ENCODE measurements around the gene KDM4F. TPM values are rescaled to one million over a fixed set of nuclear protein-coding genes. Genes with fewer than 3 reads are reported as not detected.

The KDM4F gene
- polyA plus RNA-seq, 4 donors, result not detected

- Histone ChIP-seq H3K9me3 (ENCODE audit: control insufficient read depth in 2 of 2, insufficient read depth in 1 of 2, low read depth in 1 of 2, low read length in 1 of 2) (no peaks in the 10 kb centered on the region), H3K4me3 (ENCODE audit: low read depth in 1 of 3, low read length in 3 of 3) (peak overlapping the region; percentile 53 to 70 (median 55)), H3K36me3 (ENCODE audit: control insufficient read depth in 3 of 3, insufficient read depth in 2 of 3, low read depth in 1 of 3, low read length in 3 of 3) (no peaks in the 10 kb centered on the region), H3K4me1 (ENCODE audit: control insufficient read depth in 3 of 3, insufficient read depth in 2 of 3, low read depth in 1 of 3, low read length in 2 of 3) (peaks cover 4 to 34% (median 12%) of the 10 kb centered on the region in 3 donors), H3K27me3 (ENCODE audit: control insufficient read depth in 3 of 3, insufficient read depth in 3 of 3, low read length in 3 of 3) (no peaks in the 10 kb centered on the region), H3K27ac (ENCODE audit: low read depth in 1 of 3, low read length in 2 of 3) (peak overlapping the region; percentile 81 to 96 (median 85))
- DNase-seq, result no peak
- WGBS, 3 donors, result 11 to 19% (median 16%) methylated on average over 23 to 27 of the region's 27 CpGs
- FAIRE-seq, result no peak
These were observed 39.9 kb downstream of the KDM4F start for GRCh38 chr11:95088946-95089619.

GRCh38 chr11:95089620-95090542, 40.7 kb downstream of the KDM4F start, which contains the start of gene ENDOD1:
TSS of gene ENDOD1 (plus strand) at chr11:95089846. CDS start at chr11:95089928, 82 bp downstream.
- Histone ChIP-seq H3K4me3 (ENCODE audit: low read depth in 1 of 3, low read length in 3 of 3) (peak within 1 kb of the TSS; percentile 55 to 74 (median 70)), H3K36me3 (ENCODE audit: control insufficient read depth in 3 of 3, insufficient read depth in 2 of 3, low read depth in 1 of 3, low read length in 3 of 3) (no peaks in the 10 kb centered on the region), H3K4me1 (ENCODE audit: control insufficient read depth in 3 of 3, insufficient read depth in 2 of 3, low read depth in 1 of 3, low read length in 2 of 3) (peaks cover 4 to 34% (median 12%) of the 10 kb centered on the region in 3 donors), H3K27ac (ENCODE audit: low read depth in 1 of 3, low read length in 2 of 3) (peak within 1 kb of the TSS; percentile 81 to 96 (median 91)), H3K9me3 (ENCODE audit: control insufficient read depth in 2 of 2, insufficient read depth in 1 of 2, low read depth in 1 of 2, low read length in 1 of 2) (no peaks in the 10 kb centered on the region), H3K27me3 (ENCODE audit: control insufficient read depth in 3 of 3, insufficient read depth in 3 of 3, low read length in 3 of 3) (no peaks in the 10 kb centered on the region)
- no peak for FAIRE-seq
- peak; percentile 87 to 95 for DNase-seq
- WGBS, 3 donors, result 1% methylated on average over 81 to 106 of the region's 106 CpGs

GRCh38 chr11:95091663-95092180, 42.5 kb downstream of the KDM4F start:
- Histone ChIP-seq H3K36me3 (ENCODE audit: control insufficient read depth in 3 of 3, insufficient read depth in 2 of 3, low read depth in 1 of 3, low read length in 3 of 3) (no peaks in the 10 kb centered on the region), H3K4me1 (ENCODE audit: control insufficient read depth in 3 of 3, insufficient read depth in 2 of 3, low read depth in 1 of 3, low read length in 2 of 3) (peaks cover 4 to 34% (median 12%) of the 10 kb centered on the region in 3 donors), H3K4me3 (ENCODE audit: low read depth in 1 of 3, low read length in 3 of 3) (no peak overlapping the region), H3K27me3 (ENCODE audit: control insufficient read depth in 3 of 3, insufficient read depth in 3 of 3, low read length in 3 of 3) (no peaks in the 10 kb centered on the region), H3K27ac (ENCODE audit: low read depth in 1 of 3, low read length in 2 of 3) (peak overlapping the region in 1 of 3 donors; percentile 88), H3K9me3 (ENCODE audit: control insufficient read depth in 2 of 2, insufficient read depth in 1 of 2, low read depth in 1 of 2, low read length in 1 of 2) (no peaks in the 10 kb centered on the region)
- FAIRE-seq (no peak), DNase-seq (peak; percentile 56 to 82)

- Histone ChIP-seq H3K4me3 (ENCODE audit: low read depth in 1 of 3, low read length in 3 of 3) (no peak overlapping the region), H3K36me3 (ENCODE audit: control insufficient read depth in 3 of 3, insufficient read depth in 2 of 3, low read depth in 1 of 3, low read length in 3 of 3) (no peaks in the 10 kb centered on the region), H3K27ac (ENCODE audit: low read depth in 1 of 3, low read length in 2 of 3) (peak overlapping the region; percentile 69 to 88 (median 82)), H3K27me3 (ENCODE audit: control insufficient read depth in 3 of 3, insufficient read depth in 3 of 3, low read length in 3 of 3) (no peaks in the 10 kb centered on the region), H3K4me1 (ENCODE audit: control insufficient read depth in 3 of 3, insufficient read depth in 2 of 3, low read depth in 1 of 3, low read length in 2 of 3) (peaks cover 4 to 34% (median 12%) of the 10 kb centered on the region in 3 donors), H3K9me3 (ENCODE audit: control insufficient read depth in 2 of 2, insufficient read depth in 1 of 2, low read depth in 1 of 2, low read length in 1 of 2) (no peaks in the 10 kb centered on the region)
- DNase-seq (peak; percentile 87 to 93), FAIRE-seq (no peak)
- WGBS, 3 donors, result 30 to 45% (median 33%) methylated on average over 5 of the region's 5 CpGs
These were observed 43.5 kb downstream of the KDM4F start for GRCh38 chr11:95092549-95093324.

GRCh38 chr11:95093548-95093947, 44.3 kb downstream of the KDM4F start:
- FAIRE-seq, result no peak
- Histone ChIP-seq H3K9me3 (ENCODE audit: control insufficient read depth in 2 of 2, insufficient read depth in 1 of 2, low read depth in 1 of 2, low read length in 1 of 2) (no peaks in the 10 kb centered on the region), H3K4me1 (ENCODE audit: control insufficient read depth in 3 of 3, insufficient read depth in 2 of 3, low read depth in 1 of 3, low read length in 2 of 3) (peaks cover 4 to 34% (median 12%) of the 10 kb centered on the region in 3 donors), H3K27me3 (ENCODE audit: control insufficient read depth in 3 of 3, insufficient read depth in 3 of 3, low read length in 3 of 3) (no peaks in the 10 kb centered on the region), H3K4me3 (ENCODE audit: low read depth in 1 of 3, low read length in 3 of 3) (no peak overlapping the region), H3K36me3 (ENCODE audit: control insufficient read depth in 3 of 3, insufficient read depth in 2 of 3, low read depth in 1 of 3, low read length in 3 of 3) (no peaks in the 10 kb centered on the region), H3K27ac (ENCODE audit: low read depth in 1 of 3, low read length in 2 of 3) (peak overlapping the region in 2 of 3 donors; percentile 8 to 88)
- DNase-seq, result no peak
- WGBS, 3 donors, result 67 to 90% (median 80%) methylated on average over 3 of the region's 3 CpGs

- 43 to 75% (median 58%) methylated on average over 4 of the region's 4 CpGs for WGBS, 3 donors
- H3K4me1 ChIP-seq (ENCODE audit: control insufficient read depth in 3 of 3, insufficient read depth in 2 of 3, low read depth in 1 of 3, low read length in 2 of 3), result peaks cover 1 to 27% (median 14%) of the 10 kb centered on the region in 3 donors
These were observed 46.8 kb downstream of the KDM4F start for GRCh38 chr11:95095858-95096587.

GRCh38 chr11:95097209-95097608, 48.0 kb downstream of the KDM4F start:
- H3K36me3 ChIP-seq (ENCODE audit: control insufficient read depth in 3 of 3, insufficient read depth in 2 of 3, low read depth in 1 of 3, low read length in 3 of 3), result no peaks in the 10 kb centered on the region
- peaks cover 0 to 15% (median 10%) of the 10 kb centered on the region in 3 donors for H3K4me1 ChIP-seq (ENCODE audit: control insufficient read depth in 3 of 3, insufficient read depth in 2 of 3, low read depth in 1 of 3, low read length in 2 of 3)
- DNase-seq (no peak), FAIRE-seq (no peak)
- no peak overlapping the region for H3K4me3 ChIP-seq (ENCODE audit: low read depth in 1 of 3, low read length in 3 of 3)
- WGBS, 3 donors, result 74 to 81% (median 79%) methylated on average over 3 of the region's 3 CpGs
- H3K9me3 ChIP-seq (ENCODE audit: control insufficient read depth in 2 of 2, insufficient read depth in 1 of 2, low read depth in 1 of 2, low read length in 1 of 2), result no peaks in the 10 kb centered on the region
- H3K27me3 ChIP-seq (ENCODE audit: control insufficient read depth in 3 of 3, insufficient read depth in 3 of 3, low read length in 3 of 3), result no peaks in the 10 kb centered on the region
- H3K27ac ChIP-seq (ENCODE audit: low read depth in 1 of 3, low read length in 2 of 3), result no peak overlapping the region

More at GRCh38 chr11:95095858-95096587, 46.8 kb downstream of the KDM4F start:
- Histone ChIP-seq H3K36me3 (ENCODE audit: control insufficient read depth in 3 of 3, insufficient read depth in 2 of 3, low read depth in 1 of 3, low read length in 3 of 3) (no peaks in the 10 kb centered on the region), H3K4me3 (ENCODE audit: low read depth in 1 of 3, low read length in 3 of 3) (no peak overlapping the region), H3K27ac (ENCODE audit: low read depth in 1 of 3, low read length in 2 of 3) (no peak overlapping the region), H3K27me3 (ENCODE audit: control insufficient read depth in 3 of 3, insufficient read depth in 3 of 3, low read length in 3 of 3) (no peaks in the 10 kb centered on the region), H3K9me3 (ENCODE audit: control insufficient read depth in 2 of 2, insufficient read depth in 1 of 2, low read depth in 1 of 2, low read length in 1 of 2) (no peaks in the 10 kb centered on the region)
- FAIRE-seq (no peak), DNase-seq (no peak)

Measured in small intestine (tissue), 7 donors.